SU-DHL-6 (cell line): ENCODE results near the gene ABCA5.
"Not testable (repeated sequence)": the region's sequence is repeated elsewhere in the genome, so short reads cannot be mapped to it uniquely, and the experiment has no call there.

Source experiments
- CTCF ChIP-seq: fragments of 200-600 bp; sonication (generic); IDR thresholded peaks from one replicate; pipeline ENCODE4 v1.5.1; 2017; ENCODE audit warnings: antibody characterized with exemption, mild to moderate bottlenecking, low read length, moderate library complexity; ENCODE audit not compliant: insufficient read depth, poor library complexity, severe bottlenecking
- EZH2phosphoT487 ChIP-seq: fragments of 200-600 bp; sonication (generic), shearing (Covaris generic); conservative IDR thresholded peaks from 2 replicates; pipeline ENCODE4 v1.6.1; 2018; ENCODE audit warnings: mild to moderate bottlenecking, antibody characterized with exemption, low read length, moderate library complexity, mixed read lengths

GRCh38 chr17:69196105-69196653, 130.8 kb downstream of the ABCA5 start:
- not testable (repeated sequence) for TF ChIP-seq CTCF, EZH2phosphoT487
